IPS-15b (cell line): ENCODE measurements around the gene ANKRD33B.

Experiments used
- H3K27me3 ChIP-seq: one replicate; pipeline ENCODE4 v1.6.1; 2013; ENCODE audit warnings: low read length; ENCODE audit not compliant: control insufficient read depth, insufficient read depth
- H3K36me3 ChIP-seq: one replicate; pipeline ENCODE4 v1.6.1; 2013; ENCODE audit warnings: low read length; ENCODE audit not compliant: control insufficient read depth, insufficient read depth
- H3K4me1 ChIP-seq: one replicate; pipeline ENCODE4 v1.6.1; 2013; ENCODE audit warnings: mild to moderate bottlenecking, low read length; ENCODE audit not compliant: control insufficient read depth, insufficient read depth
- H3K4me3 ChIP-seq: one replicate; pipeline ENCODE4 v1.5.1; 2013; ENCODE audit warnings: low read depth, low read length
- H3K9ac ChIP-seq: one replicate; pipeline ENCODE4 v1.6.1; 2013; ENCODE audit warnings: low read depth, mild to moderate bottlenecking, low read length
- H3K9me3 ChIP-seq: one replicate; pipeline ENCODE4 v1.6.1; 2013; ENCODE audit warnings: mild to moderate bottlenecking, low read length; ENCODE audit not compliant: control insufficient read depth, insufficient read depth

ANKRD33B gene

GRCh38 chr5:10684303-10685086 is 120.6 kb downstream of the ANKRD33B start:
- H3K4me3 ChIP-seq, result no peak overlapping the region
- no peaks in the 10 kb centered on the region for H3K9me3 ChIP-seq
- H3K4me1 ChIP-seq, result peaks cover 4% of the 10 kb centered on the region
- H3K27me3 ChIP-seq, result no peaks in the 10 kb centered on the region
- peaks cover 11% of the 10 kb centered on the region for H3K36me3 ChIP-seq
- H3K9ac ChIP-seq, result no peak overlapping the region

GRCh38 chr5:10685115-10685521 is 121.2 kb downstream of the ANKRD33B start:
- Histone ChIP-seq H3K4me1 (peaks cover 7% of the 10 kb centered on the region), H3K9ac (no peak overlapping the region), H3K27me3 (no peaks in the 10 kb centered on the region), H3K36me3 (peaks cover 11% of the 10 kb centered on the region), H3K4me3 (no peak overlapping the region), H3K9me3 (no peaks in the 10 kb centered on the region)

GRCh38 chr5:10686890-10687289 is 123.0 kb downstream of the ANKRD33B start:
- peaks cover 4% of the 10 kb centered on the region for H3K36me3 ChIP-seq

GRCh38 chr5:10688651-10689171 is 124.8 kb downstream of the ANKRD33B start:
- H3K9me3 ChIP-seq, result no peaks in the 10 kb centered on the region

More at GRCh38 chr5:10686890-10687289, 123.0 kb downstream of the ANKRD33B start:
- Histone ChIP-seq H3K9ac (no peak overlapping the region), H3K4me1 (peaks cover 7% of the 10 kb centered on the region), H3K9me3 (no peaks in the 10 kb centered on the region), H3K27me3 (no peaks in the 10 kb centered on the region), H3K4me3 (no peak overlapping the region)

GRCh38 chr5:10689391-10690081 is 125.7 kb downstream of the ANKRD33B start:
- Histone ChIP-seq H3K9me3 (no peaks in the 10 kb centered on the region), H3K27me3 (no peaks in the 10 kb centered on the region), H3K4me3 (no peak overlapping the region), H3K4me1 (peaks cover 7% of the 10 kb centered on the region), H3K9ac (no peak overlapping the region), H3K36me3 (no peaks in the 10 kb centered on the region)

More at GRCh38 chr5:10688651-10689171, 124.8 kb downstream of the ANKRD33B start:
- Histone ChIP-seq H3K4me3 (no peak overlapping the region), H3K9ac (no peak overlapping the region), H3K4me1 (peaks cover 7% of the 10 kb centered on the region), H3K36me3 (no peaks in the 10 kb centered on the region), H3K27me3 (no peaks in the 10 kb centered on the region)

DNA sequence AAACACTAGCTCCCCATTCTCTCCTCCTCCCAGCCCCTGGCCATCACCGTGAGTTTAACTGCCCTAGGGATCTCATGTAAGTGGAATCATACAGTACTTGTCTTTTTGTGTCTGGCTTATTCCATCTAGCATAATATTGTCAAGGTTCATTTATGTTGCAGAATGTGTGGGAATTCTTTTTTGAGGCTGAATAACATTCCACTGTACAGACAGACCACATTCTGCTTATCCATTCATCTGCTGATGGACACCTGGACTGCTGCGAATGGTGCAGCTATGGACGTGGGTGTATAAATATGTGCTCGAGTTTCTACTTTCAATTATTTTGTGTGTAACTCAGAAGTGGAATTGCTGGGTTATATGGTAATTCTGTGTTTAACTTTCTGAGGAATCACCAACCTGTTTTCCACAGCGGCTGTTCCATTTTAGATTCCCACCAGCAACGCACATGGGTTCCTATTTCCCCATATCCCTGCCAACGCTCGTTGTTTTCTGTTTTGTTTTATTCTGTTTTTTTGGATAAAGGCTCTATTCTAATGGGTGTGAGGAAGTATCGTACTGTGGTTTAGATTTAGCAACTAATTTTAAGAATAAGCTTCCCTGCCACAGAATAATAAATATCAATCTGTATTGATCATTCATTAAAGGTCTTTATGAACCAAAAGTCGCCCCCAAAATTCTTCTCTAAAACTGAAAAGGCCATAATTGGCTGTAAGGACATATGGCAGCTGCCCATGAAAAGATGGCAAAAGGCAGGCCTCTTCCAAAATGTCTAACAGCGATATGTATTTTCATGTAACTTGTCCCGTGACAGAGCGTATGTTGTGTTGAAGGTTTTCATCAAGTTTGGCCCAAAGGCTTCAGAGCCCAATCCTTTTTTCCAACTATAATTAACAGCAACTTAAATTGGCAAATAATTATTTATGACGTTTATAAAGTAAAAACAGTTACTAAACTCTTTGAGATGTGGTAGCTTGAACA is 126.9 kb downstream of the ANKRD33B start:
- no peaks in the 10 kb centered on the region for H3K9me3 ChIP-seq
- H3K27me3 ChIP-seq, result no peaks in the 10 kb centered on the region
- no peak overlapping the region for H3K4me3 ChIP-seq
- H3K9ac ChIP-seq, result no peak overlapping the region
- no peaks in the 10 kb centered on the region for H3K36me3 ChIP-seq
- H3K4me1 ChIP-seq, result peaks cover 7% of the 10 kb centered on the region

DNA sequence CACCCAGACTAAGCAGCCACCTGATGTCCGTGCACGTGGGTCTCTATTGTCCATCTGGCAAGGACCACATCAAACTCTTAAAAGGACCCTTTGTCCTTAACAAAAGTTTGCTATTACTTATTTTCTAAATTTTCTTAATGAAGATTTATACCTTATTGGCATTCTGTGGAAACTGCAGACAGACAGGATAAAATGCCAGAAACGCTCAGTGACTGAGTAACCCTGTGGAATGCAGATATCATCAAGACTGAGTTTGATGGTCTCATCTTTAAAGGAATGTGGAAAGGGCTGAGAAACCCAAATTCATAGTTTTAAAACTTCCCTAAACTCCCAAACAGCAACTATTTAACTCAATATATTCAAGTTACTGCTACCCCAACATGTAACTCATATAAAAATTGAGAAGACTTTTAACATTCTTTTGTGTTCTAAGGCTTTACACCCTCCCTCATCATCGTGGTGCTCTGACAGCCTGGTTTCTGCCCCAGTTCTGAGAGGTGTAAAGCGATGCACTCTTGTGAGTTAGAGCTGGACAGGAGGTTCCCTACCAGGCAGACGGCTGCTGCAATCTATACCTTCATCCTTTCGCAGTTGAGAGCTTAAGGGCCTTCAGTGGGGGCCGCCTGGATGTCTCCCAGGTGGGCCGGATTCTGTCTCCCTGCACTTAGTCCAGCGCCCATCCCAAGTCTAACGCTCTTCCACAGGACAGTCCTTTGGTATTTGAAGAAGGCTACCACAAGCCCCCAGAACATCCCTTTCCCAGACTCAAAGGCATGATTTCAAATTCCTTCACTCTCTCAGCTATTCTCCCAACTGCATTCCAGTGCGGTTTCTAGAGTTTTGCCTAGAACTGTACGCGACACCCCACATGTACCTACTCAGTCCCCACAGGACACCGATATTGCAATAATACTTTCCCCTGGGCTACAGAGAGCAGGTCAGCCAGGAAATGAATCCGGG is 128.2 kb downstream of the ANKRD33B start:
- Histone ChIP-seq H3K27me3 (no peaks in the 10 kb centered on the region), H3K4me1 (peaks cover 3% of the 10 kb centered on the region), H3K9ac (no peak overlapping the region), H3K36me3 (no peaks in the 10 kb centered on the region), H3K9me3 (no peaks in the 10 kb centered on the region), H3K4me3 (no peak overlapping the region)

GRCh38 chr5:10695055-10695649 is 131.3 kb downstream of the ANKRD33B start:
- no peaks in the 10 kb centered on the region for H3K36me3 ChIP-seq
- H3K9ac ChIP-seq, result no peak overlapping the region
- no peaks in the 10 kb centered on the region for H3K9me3 ChIP-seq
- peaks cover 5% of the 10 kb centered on the region for H3K4me1 ChIP-seq
- no peak overlapping the region for H3K4me3 ChIP-seq
- H3K27me3 ChIP-seq, result no peaks in the 10 kb centered on the region

DNA sequence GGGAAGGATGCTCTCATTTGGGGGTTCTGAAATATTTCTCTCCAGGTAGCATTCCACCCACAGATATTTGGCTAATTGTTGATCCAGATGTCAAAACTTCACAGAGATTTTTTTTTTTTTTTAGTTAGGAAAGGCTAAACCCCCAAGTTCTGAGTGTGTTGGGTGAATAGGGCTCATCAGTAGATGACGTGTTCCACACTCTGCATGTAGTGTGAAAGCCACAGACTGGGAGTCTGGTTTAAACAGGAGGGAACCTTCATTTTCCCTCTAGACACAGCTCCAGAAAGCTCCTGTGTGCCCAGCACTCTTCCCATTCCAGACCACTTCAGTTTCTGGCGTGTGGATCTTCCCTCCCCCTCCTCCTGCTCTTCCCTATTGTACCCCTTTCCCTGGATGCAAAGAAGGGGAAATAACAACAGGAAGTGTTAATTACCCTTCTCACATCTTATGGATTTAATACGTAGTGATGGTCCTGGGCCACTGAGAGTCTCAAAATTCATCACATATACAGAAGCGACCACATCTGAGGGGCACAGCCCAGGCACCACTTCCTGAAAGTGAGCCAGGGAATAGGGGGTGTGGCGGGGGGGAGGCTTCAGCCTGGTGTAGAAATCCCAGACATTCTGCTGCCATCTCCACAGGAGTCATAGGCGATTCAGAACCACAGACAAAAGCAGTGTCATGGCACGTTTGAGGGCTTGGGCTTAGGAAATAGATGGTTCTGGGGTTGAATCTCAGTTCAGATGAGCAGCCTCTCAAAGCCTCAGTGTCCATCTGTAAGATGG is 132.1 kb downstream of the ANKRD33B start:
- Histone ChIP-seq H3K27me3 (no peaks in the 10 kb centered on the region), H3K9me3 (no peaks in the 10 kb centered on the region), H3K4me3 (no peak overlapping the region), H3K36me3 (no peaks in the 10 kb centered on the region), H3K4me1 (peaks cover 13% of the 10 kb centered on the region), H3K9ac (no peak overlapping the region)
